Astrocyte (in vitro differentiated cells and primary cell): ENCODE data around the gene SRPRB. TPM values are rescaled to one million over a fixed set of nuclear protein-coding genes. Genes with fewer than 3 reads are reported as not detected.
A peak's percentile ranks its signal among the peaks of the same experiment; 100 is the strongest.

Experiments
- DNase-seq: peaks from one replicate; pipeline ENCODE4 v3.0.0-alpha.2; 2010; ENCODE audit warnings: low read depth
- FAIRE-seq: peaks from 2 replicates; lab custom pipeline; 2011; peaks lifted over from hg19 to GRCh38; lab: Jason Lieb, UNC
- H2AFZ ChIP-seq: 2 replicates; pipeline ENCODE4 v1.6.0; 2012; ENCODE audit warnings: low read depth, low read length, inconsistent platforms
- H3K27ac ChIP-seq: 2 replicates; pipeline ENCODE4 v1.5.1; 2011; ENCODE audit warnings: low read depth, low read length, inconsistent platforms
- H3K27me3 ChIP-seq: 2 replicates; pipeline ENCODE4 v1.6.0; 2011; ENCODE audit warnings: low read length, inconsistent platforms; ENCODE audit not compliant: insufficient read depth
- H3K36me3 ChIP-seq: 2 replicates; pipeline ENCODE4 v1.5.1; 2011; ENCODE audit warnings: low read length, inconsistent platforms; ENCODE audit not compliant: insufficient read depth
- H3K4me1 ChIP-seq: 2 replicates; pipeline ENCODE4 v1.5.1; 2011; ENCODE audit warnings: low read length, inconsistent platforms; ENCODE audit not compliant: insufficient read depth
- H3K4me2 ChIP-seq: 2 replicates; pipeline ENCODE4 v1.6.0; 2012; ENCODE audit warnings: low read length, inconsistent platforms
- H3K4me3 ChIP-seq: 2 replicates; pipeline ENCODE4 v1.5.1; 2011; ENCODE audit warnings: low read depth, mild to moderate bottlenecking, low read length, inconsistent platforms; ENCODE audit not compliant: insufficient read depth
- H3K79me2 ChIP-seq: 2 replicates; pipeline ENCODE4 v1.6.0; 2012; ENCODE audit warnings: mild to moderate bottlenecking, low read length, inconsistent platforms; ENCODE audit not compliant: insufficient read depth
- H3K9ac ChIP-seq: 2 replicates; pipeline ENCODE4 v1.6.0; 2012; ENCODE audit warnings: mild to moderate bottlenecking, low read length, inconsistent platforms
- H3K9me3 ChIP-seq: 2 replicates; pipeline ENCODE4 v1.5.1; 2012; ENCODE audit warnings: low read depth, mild to moderate bottlenecking, low read length, inconsistent platforms; ENCODE audit not compliant: insufficient read depth
- H4K20me1 ChIP-seq: 2 replicates; pipeline ENCODE4 v1.6.0; 2012; ENCODE audit warnings: low read length, inconsistent platforms; ENCODE audit not compliant: insufficient read depth
- H3K27ac Mint-ChIP-seq: one replicate; pipeline ENCODE4 v1.8.0; 2021; ENCODE audit warnings: mild to moderate bottlenecking, mixed read lengths; ENCODE audit not compliant: unreplicated experiment
- H3K27me3 Mint-ChIP-seq: one replicate; pipeline ENCODE4 v1.8.0; 2021; ENCODE audit warnings: low read depth, mixed read lengths; ENCODE audit not compliant: unreplicated experiment
- H3K36me3 Mint-ChIP-seq: one replicate; pipeline ENCODE4 v1.8.0; 2021; ENCODE audit warnings: low read depth, mixed read lengths; ENCODE audit not compliant: unreplicated experiment
- H3K4me1 Mint-ChIP-seq: one replicate; pipeline ENCODE4 v1.8.0; 2021; ENCODE audit warnings: low read depth, mixed read lengths; ENCODE audit not compliant: unreplicated experiment
- H3K4me3 Mint-ChIP-seq: one replicate; pipeline ENCODE4 v1.8.0; 2021; ENCODE audit warnings: mild to moderate bottlenecking, moderate library complexity, mixed read lengths; ENCODE audit not compliant: unreplicated experiment
- H3K9me3 Mint-ChIP-seq: one replicate; pipeline ENCODE4 v1.8.0; 2021; ENCODE audit warnings: mild to moderate bottlenecking, mixed read lengths; ENCODE audit not compliant: unreplicated experiment
- CTCF ChIP-seq: IDR thresholded peaks from 2 replicates; pipeline ENCODE4 v1.5.1; 2011; ENCODE audit warnings: low read depth, mild to moderate bottlenecking, inconsistent platforms, low read length, moderate library complexity; ENCODE audit not compliant: insufficient read depth
- EZH2 ChIP-seq: IDR thresholded peaks from 2 replicates; pipeline ENCODE4 v1.6.1; 2012; ENCODE audit warnings: mild to moderate bottlenecking, low read length, inconsistent platforms; ENCODE audit not compliant: insufficient read depth
- total RNA-seq: library from RNA; stranded (reverse); gene quantifications from 2 replicates; pipeline ENCODE4 v1.2.1, GENCODE V29; 2021

The SRPRB gene
- total RNA-seq, 1 donor from 2014 or later: 83.8 TPM

- H3K4me1 Mint-ChIP-seq: no peaks in the 10 kb centered on the region
- FAIRE-seq: no peak
- Histone ChIP-seq H3K9ac (peak overlapping the region; percentile 89), H3K27me3 (peaks cover 3% of the 10 kb centered on the region), H3K4me2 (peak overlapping the region; percentile 93), H3K9me3 (no peaks in the 10 kb centered on the region), H3K79me2 (peaks cover 30% of the 10 kb centered on the region), H4K20me1 (peaks cover 9% of the 10 kb centered on the region), H3K4me1 (peaks cover 5% of the 10 kb centered on the region), H3K27ac (no peak overlapping the region), H3K36me3 (peaks cover 12% of the 10 kb centered on the region), H3K4me3 (peak overlapping the region; percentile 95), H2AFZ (peak overlapping the region; percentile 91)
- TF ChIP-seq CTCF (no peak), EZH2 (no peak)
- H3K4me3 Mint-ChIP-seq: peak overlapping the region; percentile 98
- DNase-seq: no peak
- peak overlapping the region; percentile 36 for H3K27ac Mint-ChIP-seq
- H3K27me3 Mint-ChIP-seq: peaks cover 13% of the 10 kb centered on the region
- no peaks in the 10 kb centered on the region for H3K9me3 Mint-ChIP-seq
- no peaks in the 10 kb centered on the region for H3K36me3 Mint-ChIP-seq
These were observed 272 bp upstream of the SRPRB start for GRCh38 chr3:133805384-133805701.

DNA sequence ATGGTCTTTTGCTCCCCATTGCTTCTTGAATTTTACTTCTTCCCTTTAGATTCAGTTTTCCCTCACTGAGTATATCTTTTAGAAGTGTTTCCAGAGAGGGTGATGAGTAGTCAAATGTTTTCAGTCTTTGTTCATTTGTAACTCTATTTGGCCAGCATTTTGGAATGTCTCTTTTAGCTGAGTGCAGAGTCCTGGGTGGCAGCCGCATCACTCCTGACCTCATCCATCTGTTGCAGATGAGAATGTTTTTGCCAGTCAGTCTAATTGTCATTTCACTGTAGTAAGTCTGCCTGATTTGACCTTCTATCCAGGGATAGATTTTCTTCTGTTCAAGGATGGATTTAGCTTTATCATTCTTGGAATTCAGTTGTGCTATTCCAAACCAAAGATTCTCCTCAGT is 7.3 kb downstream of the SRPRB start:
- Mint-ChIP-seq H3K4me3 (no peak overlapping the region), H3K4me1 (peaks cover 7% of the 10 kb centered on the region), H3K27me3 (no peaks in the 10 kb centered on the region), H3K27ac (peak overlapping the region; percentile 3), H3K36me3 (peaks cover 5% of the 10 kb centered on the region), H3K9me3 (no peaks in the 10 kb centered on the region)
- H3K9me3 ChIP-seq: no peaks in the 10 kb centered on the region
- H2AFZ ChIP-seq: no peak overlapping the region
- H3K27me3 ChIP-seq: no peaks in the 10 kb centered on the region
- H3K4me2 ChIP-seq: no peak overlapping the region
- DNase-seq: peak; percentile 20
- peaks cover 34% of the 10 kb centered on the region for H4K20me1 ChIP-seq
- H3K36me3 ChIP-seq: peaks cover 53% of the 10 kb centered on the region
- H3K79me2 ChIP-seq: peaks cover 11% of the 10 kb centered on the region
- no peak for FAIRE-seq
- no peaks in the 10 kb centered on the region for H3K4me1 ChIP-seq
- no peak overlapping the region for H3K9ac ChIP-seq
- no peak overlapping the region for H3K27ac ChIP-seq
- no peak overlapping the region for H3K4me3 ChIP-seq
- no peak for TF ChIP-seq EZH2
- TF ChIP-seq CTCF: no peak

DNA sequence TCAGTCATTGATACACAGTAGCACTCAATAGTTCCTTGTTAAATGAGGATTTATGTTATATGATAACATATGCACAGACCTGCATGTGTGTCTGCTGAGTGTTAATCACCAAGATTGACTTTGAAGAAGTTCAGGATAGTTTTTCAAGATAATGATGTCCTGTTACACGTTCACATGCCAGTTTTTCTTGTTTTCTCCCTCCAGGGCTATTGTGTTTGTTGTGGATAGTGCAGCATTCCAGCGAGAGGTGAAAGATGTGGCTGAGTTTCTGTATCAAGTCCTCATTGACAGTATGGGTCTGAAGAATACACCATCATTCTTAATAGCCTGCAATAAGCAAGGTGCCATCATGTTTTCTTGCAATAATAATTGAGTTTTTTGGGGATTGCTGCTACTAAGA is 9.8 kb downstream of the SRPRB start:
- H3K4me1 Mint-ChIP-seq: peaks cover 7% of the 10 kb centered on the region
- H4K20me1 ChIP-seq: peaks cover 44% of the 10 kb centered on the region
- no peak overlapping the region for H3K9ac ChIP-seq
- DNase-seq (no peak), FAIRE-seq (no peak)
- H3K4me1 ChIP-seq: no peaks in the 10 kb centered on the region
- H2AFZ ChIP-seq: no peak overlapping the region
- H3K36me3 Mint-ChIP-seq: peaks cover 8% of the 10 kb centered on the region
- no peak overlapping the region for H3K27ac ChIP-seq
- H3K79me2 ChIP-seq: peaks cover 3% of the 10 kb centered on the region
- peaks cover 57% of the 10 kb centered on the region for H3K36me3 ChIP-seq
- H3K9me3 ChIP-seq: no peaks in the 10 kb centered on the region
- no peaks in the 10 kb centered on the region for H3K27me3 Mint-ChIP-seq
- H3K9me3 Mint-ChIP-seq: no peaks in the 10 kb centered on the region
- TF ChIP-seq EZH2 (no peak), CTCF (no peak)
- H3K27me3 ChIP-seq: no peaks in the 10 kb centered on the region
- H3K4me3 ChIP-seq: no peak overlapping the region
- no peak overlapping the region for H3K4me3 Mint-ChIP-seq
- no peak overlapping the region for H3K27ac Mint-ChIP-seq
- H3K4me2 ChIP-seq: no peak overlapping the region
